ENCODE measurements around the gene CKS2. TPM values are rescaled to one million over a fixed set of nuclear protein-coding genes. Genes with fewer than 3 reads are reported as not detected.
"Not testable (repeated sequence)": the region's sequence is repeated elsewhere in the genome, so short reads cannot be mapped to it uniquely, and the experiment has no call there.

The CKS2 gene
- total and polyA plus RNA-seq, 11 donors: 2.2 to 37.9 (median 7.4) TPM

GRCh38 chr9:89293014-89293413, 18.0 kb upstream of the CKS2 start:
- 92 to 100% (median 96%) methylated on average over 1 of the region's 1 CpG for WGBS, 4 donors
- H3K36me3 ChIP-seq: no peaks in the 10 kb centered on the region
- no peaks in the 10 kb centered on the region for H3K27me3 ChIP-seq
- TF ChIP-seq CTCF (IDR thresholded peaks at IDR 0.05) (no peak), POLR2A (IDR thresholded peaks at IDR 0.05) (no peak)
- DNase-seq (no peak), ATAC-seq (no peak)
- no peak overlapping the region for H3K27ac ChIP-seq
- no peak overlapping the region for H3K4me3 ChIP-seq
- no peaks in the 10 kb centered on the region for H3K4me1 ChIP-seq
- H3K9me3 ChIP-seq: peaks cover 0 to 7% (median 2%) of the 10 kb centered on the region in 12 donors
- intact Hi-C loops (cut with DNase I): no loop called here

DNA sequence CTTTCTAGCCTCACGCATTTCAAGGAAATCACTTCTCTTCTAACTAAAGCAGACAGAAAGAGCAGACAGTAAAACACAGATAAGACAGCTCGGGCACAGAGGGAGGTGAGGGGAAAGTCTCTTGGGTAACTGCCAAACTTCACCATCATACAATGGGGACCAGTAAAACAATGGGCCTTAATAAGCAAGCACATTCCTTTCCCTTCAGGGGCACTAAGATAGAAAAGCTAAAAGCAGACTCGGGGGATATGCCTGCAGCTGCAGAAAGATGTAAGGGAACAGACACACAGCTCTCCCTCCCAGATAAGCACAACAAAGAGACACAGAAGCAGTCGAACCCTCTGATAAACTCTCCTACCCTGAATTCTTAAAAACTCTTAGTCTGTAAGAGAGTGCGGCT, 15.6 kb upstream of the CKS2 start:
- Histone ChIP-seq H3K27me3 (no peaks in the 10 kb centered on the region), H3K4me1 (no peaks in the 10 kb centered on the region), H3K27ac (no peak overlapping the region), H3K36me3 (no peaks in the 10 kb centered on the region), H3K9me3 (peaks cover 0 to 7% (median 2%) of the 10 kb centered on the region in 12 donors), H3K4me3 (no peak overlapping the region)
- ATAC-seq (no peak), DNase-seq (no peak)
- intact Hi-C loops (cut with DNase I): no loop called here
- 38 to 49% (median 41%) methylated on average over 5 of the region's 5 CpGs for WGBS, 4 donors
- TF ChIP-seq POLR2A (IDR thresholded peaks at IDR 0.05) (no peak), CTCF (IDR thresholded peaks at IDR 0.05) (no peak)

GRCh38 chr9:89301996-89302395, 9.0 kb upstream of the CKS2 start:
- H3K9me3 ChIP-seq; DNase-seq; H3K4me1 ChIP-seq; H3K36me3 ChIP-seq; intact Hi-C loops (cut with DNase I); ATAC-seq; H3K4me3 ChIP-seq; H3K27me3 ChIP-seq; H3K27ac ChIP-seq: not testable (repeated sequence)
- WGBS, 4 donors: 45 to 55% (median 54%) methylated on average over 2 of the region's 2 CpGs

GRCh38 chr9:89304020-89304833, 6.8 kb upstream of the CKS2 start:
- Histone ChIP-seq H3K27me3 (no peaks in the 10 kb centered on the region), H3K4me3 (no peak overlapping the region), H3K27ac (no peak overlapping the region), H3K4me1 (peaks cover 0 to 4% (median under 1%) of the 10 kb centered on the region in 12 donors), H3K36me3 (peaks cover 0 to 10% (median 0%) of the 10 kb centered on the region in 9 donors), H3K9me3 (no peaks in the 10 kb centered on the region)
- intact Hi-C loops (cut with DNase I): no loop called here
- ATAC-seq: no peak
- WGBS, 4 donors: 84 to 88% (median 85%) methylated on average over 7 of the region's 7 CpGs
- no peak for DNase-seq
- no peak for TF ChIP-seq POLR2A (IDR thresholded peaks at IDR 0.05)
- TF ChIP-seq CTCF (IDR thresholded peaks at IDR 0.05): no peak

Measured in heart left ventricle (tissue), 16 donors.